GM23248 (cell line): Measurements from ENCODE around the gene RABGAP1L. TPM values are rescaled to one million over a fixed set of nuclear protein-coding genes. Genes with fewer than 3 reads are reported as not detected.
"Not testable (repeated sequence)": the region's sequence is repeated elsewhere in the genome, so short reads cannot be mapped to it uniquely, and the experiment has no call there.

Experiments
- DNase-seq: peaks from one replicate; pipeline ENCODE4 v3.0.0-alpha.2; 2015
- H2AFZ ChIP-seq: fragments of 200-600 bp; sonication (generic); 2 replicates; pipeline ENCODE4 v1.6.1; 2016; ENCODE audit warnings: antibody characterized with exemption
- H3F3A ChIP-seq: fragments of 200-600 bp; sonication (generic); 2 replicates; pipeline ENCODE4 v1.6.1; 2016; ENCODE audit warnings: mild to moderate bottlenecking, antibody characterized with exemption, mixed run types; ENCODE audit not compliant: insufficient read depth
- H3K27ac ChIP-seq: fragments of 200-600 bp; sonication (generic); 2 replicates; pipeline ENCODE4 v1.5.1; 2016; ENCODE audit warnings: mild to moderate bottlenecking
- H3K27me3 ChIP-seq: fragments of 200-600 bp; sonication (generic); replicated peaks from 2 replicates; pipeline ENCODE4 v1.6.1; 2016; ENCODE audit warnings: mild to moderate bottlenecking; ENCODE audit not compliant: insufficient read depth
- H3K36me3 ChIP-seq: fragments of 200-600 bp; sonication (generic); 2 replicates; pipeline ENCODE4 v1.6.1; 2016; ENCODE audit warnings: low read depth, mild to moderate bottlenecking
- H3K4me1 ChIP-seq: fragments of 200-600 bp; sonication (generic); 2 replicates; pipeline ENCODE4 v1.6.1; 2016; ENCODE audit warnings: mild to moderate bottlenecking; ENCODE audit not compliant: insufficient read depth
- H3K4me2 ChIP-seq: fragments of 200-600 bp; sonication (generic); one replicate; pipeline ENCODE4 v1.6.1; 2016; ENCODE audit warnings: mild to moderate bottlenecking; ENCODE audit not compliant: unreplicated experiment
- H3K4me3 ChIP-seq: fragments of 200-600 bp; sonication (generic); 2 replicates; pipeline ENCODE4 v1.5.1; 2016; ENCODE audit warnings: mild to moderate bottlenecking
- H3K79me2 ChIP-seq: fragments of 200-600 bp; sonication (generic); 2 replicates; pipeline ENCODE4 v1.6.1; 2016; ENCODE audit warnings: mild to moderate bottlenecking; ENCODE audit not compliant: insufficient read depth
- H3K9ac ChIP-seq: fragments of 200-600 bp; sonication (generic); 2 replicates; pipeline ENCODE4 v1.6.1; 2016; ENCODE audit warnings: mild to moderate bottlenecking
- H3K9me2 ChIP-seq: fragments of 200-600 bp; sonication (generic); 2 replicates; pipeline ENCODE4 v1.6.1; 2016; ENCODE audit warnings: mixed run types, mild to moderate bottlenecking, moderate library complexity; ENCODE audit not compliant: insufficient read depth
- H3K9me3 ChIP-seq: fragments of 200-600 bp; sonication (generic); one replicate; pipeline ENCODE4 v1.6.1; 2017; ENCODE audit warnings: low read depth
- H4K20me1 ChIP-seq: fragments of 200-600 bp; sonication (generic); 2 replicates; pipeline ENCODE4 v1.6.0; 2016; ENCODE audit not compliant: insufficient read depth
- EZH2 ChIP-seq: fragments of 200-600 bp; sonication (generic); IDR thresholded peaks from 2 replicates; pipeline ENCODE4 v1.6.1; 2018; ENCODE audit warnings: antibody characterized with exemption, mild to moderate bottlenecking; ENCODE audit not compliant: insufficient read depth, poor library complexity, severe bottlenecking
- EZH2phosphoT487 ChIP-seq: fragments of 200-600 bp; sonication (generic); IDR thresholded peaks from 2 replicates; pipeline ENCODE4 v1.6.1; 2018; ENCODE audit warnings: antibody characterized with exemption, moderate library complexity, mild to moderate bottlenecking, low read depth; ENCODE audit not compliant: insufficient read depth
- WGBS, 2 experiments: methylation state at CpG; one replicate each; pipeline ENCODE4 v1.1.6; 2015 to 2017; ENCODE audit warnings: low lambda C conversion rate in 2 of 2, low coverage in 1 of 2; ENCODE audit errors: missing lambda C conversion rate in 2 of 2; 5-methylcytosine and 5-hydroxymethylcytosine counted together
- in situ Hi-C: fragments of 300-500 bp; cut with MboI; formaldehyde crosslinking; loops from 2 replicates; pipeline ENCODE4 v1.15.0; 2020
- polyA plus RNA-seq: library from polyadenylated mRNA; unstranded; fragments of >200 nt; fragmentation: Nextera tagmentation; extraction: Ambion mirVana; gene quantifications from 2 replicates; pipeline ENCODE4 v1.2.1, GENCODE V29; 2016
- total RNA-seq: library from RNA; depleted of rRNA; stranded (reverse); fragments of >200 nt; shearing (Covaris generic); gene quantifications from 2 replicates; pipeline ENCODE4 v1.2.3, GENCODE V29; 2014

Gene RABGAP1L
- total and polyA plus RNA-seq, 2 experiments from 2014 or later, result 13.7 to 21.6 TPM

DNA sequence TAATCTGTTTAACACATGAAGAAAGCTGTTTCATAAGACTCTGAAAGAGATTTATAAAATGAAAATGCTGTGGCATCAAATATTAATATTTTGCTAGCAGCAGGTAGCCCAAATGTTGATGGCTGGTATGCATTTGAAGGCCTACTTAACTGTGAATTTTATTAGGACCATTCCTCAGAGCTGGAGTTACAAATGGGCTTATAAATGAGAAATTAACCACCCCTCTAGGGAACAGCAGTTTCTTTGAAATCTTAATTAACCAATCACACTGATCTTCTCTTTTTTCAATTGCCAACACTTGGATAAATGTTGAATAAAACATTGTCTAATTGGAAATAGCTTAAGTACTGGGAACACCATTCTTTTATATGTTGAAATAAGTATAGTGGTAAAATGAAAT, 418.4 kb downstream of the RABGAP1L start:
- in situ Hi-C loops, result no loop called here
- Histone ChIP-seq H3K79me2 (no peaks in the 10 kb centered on the region), H3F3A (no peaks in the 10 kb centered on the region), H4K20me1 (no peaks in the 10 kb centered on the region), H3K4me1 (no peaks in the 10 kb centered on the region), H3K9ac (no peak overlapping the region), H2AFZ (no peak overlapping the region), H3K4me3 (no peak overlapping the region), H3K27ac (no peak overlapping the region), H3K27me3 (no peaks in the 10 kb centered on the region), H3K36me3 (no peaks in the 10 kb centered on the region), H3K9me3 (no peaks in the 10 kb centered on the region), H3K4me2 (no peak overlapping the region), H3K9me2 (no peaks in the 10 kb centered on the region)
- no peak for DNase-seq
- TF ChIP-seq EZH2phosphoT487 (no peak), EZH2 (no peak)

DNA sequence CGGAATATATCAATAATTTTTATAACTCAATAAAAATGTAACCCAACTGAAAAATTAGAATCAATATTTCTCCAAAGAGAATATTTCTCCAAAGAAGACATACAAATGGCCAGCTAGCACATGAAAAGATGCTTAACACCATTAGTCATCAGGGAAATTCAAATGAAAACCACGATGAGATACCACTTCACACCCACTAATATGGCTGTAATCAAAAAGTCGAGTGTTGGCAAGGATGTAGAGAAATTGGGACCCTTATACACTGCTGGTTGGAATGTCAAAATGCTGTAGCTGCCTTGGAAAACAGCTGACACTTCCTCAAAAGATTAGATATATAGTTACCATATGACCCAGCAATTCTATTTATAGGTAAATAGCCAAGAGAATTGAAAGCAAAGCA, 421.5 kb downstream of the RABGAP1L start:
- Histone ChIP-seq H3K36me3 (no peaks in the 10 kb centered on the region), H3K4me3 (no peak overlapping the region), H3K79me2 (no peaks in the 10 kb centered on the region), H3K9me2 (no peaks in the 10 kb centered on the region), H3K4me2 (no peak overlapping the region), H4K20me1 (no peaks in the 10 kb centered on the region), H2AFZ (no peak overlapping the region), H3F3A (no peaks in the 10 kb centered on the region), H3K27me3 (no peaks in the 10 kb centered on the region), H3K9ac (no peak overlapping the region), H3K4me1 (no peaks in the 10 kb centered on the region), H3K27ac (no peak overlapping the region), H3K9me3 (no peaks in the 10 kb centered on the region)
- TF ChIP-seq EZH2 (no peak), EZH2phosphoT487 (no peak)
- DNase-seq, result no peak
- in situ Hi-C loops, result no loop called here
- 63 to 64% methylated on average over 3 of the region's 3 CpGs for WGBS, 2 experiments

DNA sequence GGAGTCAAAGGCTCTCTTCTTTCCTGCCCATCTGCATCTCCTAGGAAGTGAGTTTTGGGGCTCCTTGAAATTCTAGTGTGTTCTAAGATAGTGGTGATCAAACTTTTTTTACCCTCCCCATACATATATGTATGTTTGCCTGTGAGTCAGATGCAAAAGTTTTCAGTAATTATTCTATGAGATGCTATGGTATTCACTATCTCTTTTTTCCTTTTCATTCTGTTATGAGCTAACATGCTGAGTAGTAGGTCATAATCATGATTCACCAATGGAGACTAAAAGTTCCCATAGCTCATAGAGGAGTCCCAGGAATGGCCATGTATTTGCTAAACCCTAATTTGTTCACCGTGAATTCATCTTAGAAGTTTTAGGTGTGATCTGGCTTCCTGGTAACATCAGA, 424.0 kb downstream of the RABGAP1L start:
- TF ChIP-seq EZH2, result no peak
- no peak for TF ChIP-seq EZH2phosphoT487
- no peak overlapping the region for H3K27ac ChIP-seq
- no peak overlapping the region for H3K4me3 ChIP-seq
- no peaks in the 10 kb centered on the region for H3K36me3 ChIP-seq
- H3K79me2 ChIP-seq, result no peaks in the 10 kb centered on the region
- in situ Hi-C loops, result no loop called here
- H2AFZ ChIP-seq, result no peak overlapping the region
- H3K4me1 ChIP-seq, result no peaks in the 10 kb centered on the region
- no peaks in the 10 kb centered on the region for H3F3A ChIP-seq
- no peaks in the 10 kb centered on the region for H3K27me3 ChIP-seq
- H3K9me3 ChIP-seq, result no peaks in the 10 kb centered on the region
- no peak overlapping the region for H3K9ac ChIP-seq
- H3K4me2 ChIP-seq, result no peak overlapping the region
- no peak for DNase-seq
- H3K9me2 ChIP-seq, result no peaks in the 10 kb centered on the region
- WGBS, 2 experiments, result 90 to 97% methylated on average over 1 of the region's 1 CpG
- no peaks in the 10 kb centered on the region for H4K20me1 ChIP-seq

DNA sequence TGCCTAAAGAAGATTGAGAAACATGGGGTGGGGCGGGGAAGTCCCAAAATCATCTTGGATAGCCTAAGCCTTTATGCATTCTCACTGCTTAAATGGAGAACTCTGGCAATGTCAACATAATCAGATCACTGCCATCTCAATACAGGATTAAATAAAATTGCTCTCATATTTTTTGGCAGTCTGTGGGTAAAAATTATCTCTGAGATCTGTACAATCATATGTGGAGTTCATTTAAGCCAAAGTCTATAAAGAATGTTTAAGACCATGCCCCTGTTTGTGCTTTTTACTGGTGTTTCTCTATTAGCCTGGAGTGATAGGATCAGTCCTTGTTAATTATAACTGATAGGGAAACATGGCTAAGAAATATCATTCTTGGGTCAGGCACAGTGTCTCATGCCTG, 424.8 kb downstream of the RABGAP1L start:
- H3K4me1 ChIP-seq, result no peaks in the 10 kb centered on the region
- no peaks in the 10 kb centered on the region for H3K9me3 ChIP-seq
- no peak for DNase-seq
- WGBS, 2 experiments, result 85 to 92% methylated on average over 1 of the region's 1 CpG
- no peaks in the 10 kb centered on the region for H3K27me3 ChIP-seq
- no peaks in the 10 kb centered on the region for H3F3A ChIP-seq
- TF ChIP-seq EZH2phosphoT487 (no peak), EZH2 (no peak)
- H3K79me2 ChIP-seq, result no peaks in the 10 kb centered on the region
- H2AFZ ChIP-seq, result no peak overlapping the region
- H3K4me2 ChIP-seq, result no peak overlapping the region
- H4K20me1 ChIP-seq, result no peaks in the 10 kb centered on the region
- no peak overlapping the region for H3K4me3 ChIP-seq
- no peak overlapping the region for H3K27ac ChIP-seq
- in situ Hi-C loops, result no loop called here
- no peaks in the 10 kb centered on the region for H3K9me2 ChIP-seq
- no peaks in the 10 kb centered on the region for H3K36me3 ChIP-seq
- no peak overlapping the region for H3K9ac ChIP-seq

- H3K4me2 ChIP-seq, H3F3A ChIP-seq, in situ Hi-C loops, H3K27me3 ChIP-seq, H3K4me3 ChIP-seq, H3K9ac ChIP-seq, H3K4me1 ChIP-seq, H4K20me1 ChIP-seq, H3K36me3 ChIP-seq, H3K27ac ChIP-seq, DNase-seq, H2AFZ ChIP-seq, H3K9me3 ChIP-seq, H3K79me2 ChIP-seq, H3K9me2 ChIP-seq: not testable (repeated sequence)
These were observed 429.3 kb downstream of the RABGAP1L start for GRCh38 chr1:174588618-174589017.
